HepG2 (cell line): Measurements from ENCODE around the gene DDX1. TPM values are rescaled to one million over a fixed set of nuclear protein-coding genes. Genes with fewer than 3 reads are reported as not detected.
"Not testable (repeated sequence)": the region's sequence is repeated elsewhere in the genome, so short reads cannot be mapped to it uniquely, and the experiment has no call there.

Experiments
- ATAC-seq: fragments of 200-7000 bp; cut with Tn5 transposase; 3 replicates; pipeline ENCODE4 v1.9.1; 2020; ENCODE audit warnings: mild to moderate bottlenecking, moderate library complexity
- BruUV-seq: library from RNA; stranded (reverse); fragments of 400-500 nt; replicated peaks from 2 replicates; lab custom pipeline; 2021; lab: Mats Ljungman, UMichigan
- CTCF ChIA-PET: fragments of 300-600 bp; formaldehyde crosslinking; extraction: SDS; loops from one replicate; lab custom pipeline; 2021; ENCODE audit warnings: low total read pairs, inconsistent platforms, low intra/inter-chr PET ratio; lab: Yijun Ruan, JAX
- POLR2A ChIA-PET: fragments of 350-600 bp; sonication (Branson Sonifier 250); formaldehyde crosslinking; loops from one replicate; lab custom pipeline; 2020; ENCODE audit warnings: antibody characterized with exemption, inconsistent platforms; lab: Yijun Ruan, JAX
- DNase-seq: peaks from one replicate; pipeline ENCODE4 v3.0.0-alpha.2; 2015; ENCODE audit warnings: low spot score
- FAIRE-seq: peaks from 3 replicates; lab custom pipeline; 2011; peaks lifted over from hg19 to GRCh38; lab: Jason Lieb, UNC
- H2AFZ ChIP-seq: one replicate; pipeline ENCODE4 v1.6.1; 2011; ENCODE audit warnings: low read length, inconsistent platforms
- H3K27ac ChIP-seq: fragments of 300-600 bp; 3 replicates; pipeline ENCODE4 v1.8.0; 2011; ENCODE audit warnings: mixed run types, mild to moderate bottlenecking, mixed read lengths, low read length, inconsistent platforms; ENCODE audit not compliant: insufficient read depth; ENCODE audit errors: extremely low read length
- H3K27me3 ChIP-seq, 2 experiments: fragments of 200-600 bp in 1 of 2; 2 replicates in 1 of 2; 3 replicates in 1 of 2; pipeline versions ENCODE4 v1.6.0 to v1.8.0; 2011; ENCODE audit warnings: low read length in 2 of 2, mild to moderate bottlenecking in 2 of 2, moderate library complexity in 2 of 2, inconsistent platforms in 1 of 2; ENCODE audit not compliant: insufficient read depth in 2 of 2, control insufficient read depth in 1 of 2
- H3K36me3 ChIP-seq, 2 experiments: fragments of 200-600 bp in 1 of 2; replicated peaks in 1 of 2; 2 replicates in 1 of 2; 3 replicates in 1 of 2; pipeline versions ENCODE4 v1.5.1 to v1.8.0; 2011; ENCODE audit warnings: low read length in 2 of 2, inconsistent platforms in 1 of 2; ENCODE audit not compliant: insufficient read depth in 2 of 2, control insufficient read depth in 1 of 2
- H3K4me1 ChIP-seq: 2 replicates; pipeline ENCODE4 v1.5.1; 2012; ENCODE audit warnings: low read length, inconsistent platforms; ENCODE audit not compliant: insufficient read depth
- H3K4me2 ChIP-seq: 2 replicates; pipeline ENCODE4 v1.6.0; 2011; ENCODE audit warnings: low read depth, low read length, inconsistent platforms
- H3K4me3 ChIP-seq, 3 experiments: fragments of 200-600 bp in 1 of 3; sonication (generic), shearing (Covaris generic) in 1 of 3; replicated peaks in 1 of 3; 2 replicates each; pipeline ENCODE4 v1.5.1; 2011 to 2016; ENCODE audit warnings: low read length in 3 of 3, inconsistent platforms in 2 of 3, low read depth in 2 of 3, mild to moderate bottlenecking in 2 of 3, control low read depth in 1 of 3, mixed read lengths in 1 of 3; ENCODE audit not compliant: insufficient read depth in 1 of 3
- H3K79me2 ChIP-seq: one replicate; pipeline ENCODE4 v1.6.1; 2011; ENCODE audit warnings: low read length, inconsistent platforms; ENCODE audit not compliant: insufficient read depth
- H3K9ac ChIP-seq: 2 replicates; pipeline ENCODE4 v1.6.0; 2011; ENCODE audit warnings: mild to moderate bottlenecking, low read depth, low read length, inconsistent platforms; ENCODE audit not compliant: insufficient read depth
- H3K9me3 ChIP-seq: 2 replicates; pipeline ENCODE4 v1.5.1; 2012; ENCODE audit warnings: mild to moderate bottlenecking, low read length
- H4K20me1 ChIP-seq: 2 replicates; pipeline ENCODE4 v1.6.0; 2011; ENCODE audit warnings: inconsistent platforms, mild to moderate bottlenecking, low read length, moderate library complexity; ENCODE audit not compliant: insufficient read depth
- AKNA ChIP-seq: sonication (generic); formaldehyde crosslinking; IDR thresholded peaks from 2 replicates; pipeline ENCODE4 v1.4.0; 2020; ENCODE audit warnings: missing genetic modification reagents, borderline replicate concordance
- ATF2 ChIP-seq: sonication (generic); formaldehyde crosslinking; IDR thresholded peaks from 2 replicates; pipeline ENCODE4 v1.4.0; 2020; ENCODE audit warnings: missing genetic modification reagents
- MATR3 ChIP-seq: sonication (generic); formaldehyde crosslinking; IDR thresholded peaks from 2 replicates; pipeline ENCODE4 v1.4.0; 2020; ENCODE audit warnings: missing genetic modification reagents
- MIER3 ChIP-seq: IDR thresholded peaks from 2 replicates; pipeline ENCODE4 v1.6.1; 2016; ENCODE audit warnings: missing compliant biosample characterization, borderline replicate concordance
- SRF ChIP-seq: IDR thresholded peaks from 2 replicates; pipeline ENCODE4 v1.6.1; 2011; ENCODE audit warnings: mild to moderate bottlenecking, low read depth, low read length, moderate library complexity
- SRY ChIP-seq: sonication (generic); formaldehyde crosslinking; IDR thresholded peaks from 2 replicates; pipeline ENCODE4 v1.8.0; 2022; ENCODE audit warnings: mild to moderate bottlenecking, missing genetic modification reagents
- ZBTB33 ChIP-seq: sonication (generic); formaldehyde crosslinking; IDR thresholded peaks from 2 replicates; pipeline ENCODE4 v1.4.0; 2020; ENCODE audit warnings: missing genetic modification reagents
- ZNF34 ChIP-seq: sonication (generic); formaldehyde crosslinking; IDR thresholded peaks from 2 replicates; pipeline ENCODE4 v1.4.0; 2020; ENCODE audit warnings: mild to moderate bottlenecking, missing genetic modification reagents, borderline replicate concordance
- ZNF383 ChIP-seq: sonication (generic); formaldehyde crosslinking; IDR thresholded peaks from 2 replicates; pipeline ENCODE4 v1.4.0; 2020; ENCODE audit warnings: missing genetic modification reagents, mild to moderate bottlenecking, borderline replicate concordance
- ZNF749 ChIP-seq: sonication (generic); formaldehyde crosslinking; IDR thresholded peaks from 2 replicates; pipeline ENCODE4 v1.8.0; 2022; ENCODE audit warnings: mild to moderate bottlenecking, missing genetic modification reagents, moderate library complexity, borderline replicate concordance
- ZNF841 ChIP-seq: sonication (generic); formaldehyde crosslinking; IDR thresholded peaks from 2 replicates; pipeline ENCODE4 v1.8.1; 2023; ENCODE audit warnings: missing genetic modification reagents, borderline replicate concordance
- ZNF891 ChIP-seq: sonication (generic); formaldehyde crosslinking; IDR thresholded peaks from 2 replicates; pipeline ENCODE4 v1.5.0; 2020; ENCODE audit warnings: mild to moderate bottlenecking, missing genetic modification reagents
- WGBS: methylation state at CpG from one replicate; pipeline ENCODE4 v1.1.6; 2017; ENCODE audit warnings: low lambda C conversion rate; 5-methylcytosine and 5-hydroxymethylcytosine counted together
- in situ Hi-C: cut with HindIII; loops from 2 replicates; pipeline ENCODE4 v1.10.0; 2017; ENCODE audit warnings: low pct_unique_long_range_greater_than_20kb; ENCODE audit not compliant: extremely low pct_ligation_motif_present
- intact Hi-C: fragments of 100-400 bp; cut with micrococcal nuclease; formaldehyde crosslinking; loops from one replicate; pipeline ENCODE4 v1.10.0; 2022; ENCODE audit not compliant: unreplicated experiment
- polyA plus RNA-seq, 8 experiments: library from polyadenylated mRNA; depleted of rRNA in 3 of 8; stranded (reverse) in 7 of 8; unstranded in 1 of 8; fragments of >200 nt; fragmentation: Illumina TruSeq in 4 of 8; extraction: Trizol in 4 of 8; gene quantifications; 2 replicates each; pipeline versions ENCODE4 v1.2.1 to v1.2.3, GENCODE V29; 2011 to 2016; ENCODE audit warnings: low read depth in 4 of 8, missing spikeins in 1 of 8, mixed read lengths in 1 of 8; ENCODE audit not compliant: insufficient read depth in 1 of 8
- total RNA-seq, 5 experiments: library from RNA; depleted of rRNA; stranded (reverse); fragments of >200 nt; fragmentation: Illumina TruSeq; extraction: Trizol; gene quantifications; 2 replicates each; pipeline ENCODE4 v1.2.3, GENCODE V29; 2016; ENCODE audit warnings: low read depth in 1 of 5

The DDX1 gene
- total and polyA plus RNA-seq, 2 of the 13 experiments (the other 11 are each of a cell fraction or from before 2014, with no cell fraction given): 81.6 to 130 TPM

- TF ChIP-seq AKNA (peak; percentile 94), ZNF383 (CRISPR knock-in tag) (0 out of 2 replicates have a peak, but pooled peaks have one; percentile 57), ATF2 (CRISPR knock-in tag) (peak; percentile 95), ZNF891 (CRISPR knock-in tag) (peak; percentile 99), ZNF841 (CRISPR knock-in tag) (peak; percentile 94), SRY (CRISPR knock-in tag) (peak; percentile 99), SRF (peak; percentile 81), MIER3 (CRISPR knock-in tag) (peak; percentile 98; the same call in 1 of the 2 replicates), ZBTB33 (peak; percentile 80), ZNF749 (peak; percentile 98), ZNF34 (peak; percentile 100), MATR3 (CRISPR knock-in tag) (no peak)
Measured at GRCh38 chr2:15591692-15592463, at the start of gene DDX1 (continued).

- BruUV-seq, H3K4me1 ChIP-seq, H3K4me3 ChIP-seq, H3K27me3 ChIP-seq, ATAC-seq, H3K36me3 ChIP-seq, H4K20me1 ChIP-seq, H3K9ac ChIP-seq, intact Hi-C loops, DNase-seq, H3K27ac ChIP-seq, H3K4me2 ChIP-seq, H2AFZ ChIP-seq, POLR2A ChIA-PET, FAIRE-seq, H3K79me2 ChIP-seq, CTCF ChIA-PET, H3K9me3 ChIP-seq, in situ Hi-C loops: not testable (repeated sequence)
- 82% methylated on average over 2 of the region's 6 CpGs for WGBS
Measured at GRCh38 chr2:15542269-15542668, 49.4 kb upstream of the DDX1 start.
